Measurements from ENCODE around the gene IL1A.

IL1A gene

GRCh38 chr2:112724591-112725525, 59.4 kb downstream of the IL1A start:
- DNase-seq = no peak

GRCh38 chr2:112723995-112724394, 60.3 kb downstream of the IL1A start:
- no peak for DNase-seq
